Ovary (tissue), 3 donors: ENCODE results near the gene CACNB2.

ENCODE experiments used
- CTCF ChIP-seq, 3 donors: fragments of 450-650 bp in 2 of 3; fragments of 200-600 bp in 1 of 3; IDR thresholded peaks; one replicate each; pipeline versions ENCODE4 v1.5.1 to v1.8.0; 2016 to 2022; ENCODE audit warnings: antibody characterized with exemption in 3 of 3, mild to moderate bottlenecking in 1 of 3
- EP300 ChIP-seq: sonication (generic); formaldehyde crosslinking; IDR thresholded peaks from one replicate; pipeline ENCODE4 v1.6.1; 2017; ENCODE audit warnings: antibody characterized with exemption
- POLR2A ChIP-seq: fragments of 450-650 bp; IDR thresholded peaks from one replicate; pipeline ENCODE4 v1.6.1; 2017; ENCODE audit warnings: antibody characterized with exemption, mild to moderate bottlenecking, moderate library complexity
- donor health status: DM: no; HTN: no; CAD: no.

GRCh38 chr10:18097524-18097923 lies 42.7 kb upstream of the CACNB2 start:
- no peak for TF ChIP-seq CTCF (IDR thresholded peaks at IDR 0.05)
- TF ChIP-seq EP300: no peak
- TF ChIP-seq POLR2A: no peak
